Stomach (tissue), 9 donors: ENCODE results near the gene PRUNE2. TPM values are rescaled to one million over a fixed set of nuclear protein-coding genes. Genes with fewer than 3 reads are reported as not detected.
A peak's percentile ranks its signal among the peaks of the same experiment; 100 is the strongest.

Experiments
- DNase-seq, 2 donors: peaks; one replicate each; pipeline versions ENCODE4 v3.0.0 to v3.0.0-alpha.2; 2013 to 2019
- H3K27ac ChIP-seq, 5 donors: fragments of 200-600 bp in 4 of 5; sonication (generic) in 4 of 5; one replicate each; pipeline ENCODE4 v1.5.1; 2013 to 2019; ENCODE audit warnings: mild to moderate bottlenecking in 1 of 5, moderate library complexity in 1 of 5
- H3K27me3 ChIP-seq, 3 donors: fragments of 200-600 bp; sonication (generic); one replicate each; pipeline ENCODE4 v1.5.1; 2017 to 2019; ENCODE audit warnings: mixed run types in 1 of 3
- H3K36me3 ChIP-seq, 4 donors: fragments of 200-600 bp; sonication (generic); 1 replicate in 3 of 4; 2 replicates in 1 of 4; pipeline ENCODE4 v1.5.1; 2016 to 2019
- H3K4me1 ChIP-seq, 4 donors: fragments of 200-600 bp; sonication (generic); one replicate each; pipeline ENCODE4 v1.5.1; 2016 to 2019
- H3K4me3 ChIP-seq, 4 donors: fragments of 200-600 bp; sonication (generic) in 3 of 4; one replicate each; pipeline ENCODE4 v1.5.1; 2016 to 2019; ENCODE audit warnings: mild to moderate bottlenecking in 1 of 4
- H3K9me3 ChIP-seq, 4 donors: fragments of 200-600 bp; sonication (generic); one replicate each; pipeline ENCODE4 v1.5.1; 2016 to 2019
- EP300 ChIP-seq: sonication (generic); formaldehyde crosslinking; IDR thresholded peaks from one replicate; pipeline ENCODE4 v1.6.1; 2017; ENCODE audit warnings: antibody characterized with exemption
- POLR2A ChIP-seq, 4 donors: fragments of 450-650 bp; IDR thresholded peaks; one replicate each; pipeline ENCODE4 v1.6.1; 2016; ENCODE audit warnings: antibody characterized with exemption in 4 of 4, control low read depth in 2 of 4, mild to moderate bottlenecking in 1 of 4, moderate library complexity in 1 of 4
- POLR2AphosphoS5 ChIP-seq, 3 donors: sonication (generic); formaldehyde crosslinking; IDR thresholded peaks; one replicate each; pipeline ENCODE4 v1.6.1; 2016; ENCODE audit warnings: antibody characterized with exemption in 3 of 3
- WGBS, 5 donors: extraction: QIAGEN DNeasy Blood & Tissue Kit in 3 of 5; methylation state at CpG; one replicate each; pipeline versions ENCODE4 v1.1.5 to v1.1.7; 2013 to 2018; 5-methylcytosine and 5-hydroxymethylcytosine counted together
- intact Hi-C: fragments of 100-400 bp; cut with DNase I; formaldehyde crosslinking; loops from one replicate; pipeline ENCODE4 v1.15.1; 2023; ENCODE audit warnings: low total_unique reads
- polyA plus RNA-seq, 3 donors: library from polyadenylated mRNA; stranded (reverse); fragments of 200-250 nt; gene quantifications; one replicate each; pipeline ENCODE4 v1.2.3, GENCODE V29; 2013
- total RNA-seq, 5 donors: library from RNA; depleted of rRNA; stranded (reverse); fragments of >200 nt; gene quantifications; one replicate each; pipeline versions ENCODE4 v1.1.0 to v1.2.3, GENCODE V29; 2014 to 2016
- TF ChIP-seq, protein P1 (sequence below), 7 experiments: fragments of 450-650 bp in 4 of 7; fragments of 200-600 bp in 3 of 7; sonication (generic) in 3 of 7; IDR thresholded peaks; one replicate each; pipeline ENCODE4 v1.5.1; 2016 to 2019; ENCODE audit warnings: antibody characterized with exemption in 7 of 7, control low read depth in 2 of 7, mild to moderate bottlenecking in 1 of 7
- donor health status: healthy with polysubstance abuse.
- donor health status: Bipolar disorder and iron deficiency.
- donor health status: healthy.

Gene PRUNE2
- total and polyA plus RNA-seq, 8 donors = 2.6 to 311 (median 75.4) TPM

DNA sequence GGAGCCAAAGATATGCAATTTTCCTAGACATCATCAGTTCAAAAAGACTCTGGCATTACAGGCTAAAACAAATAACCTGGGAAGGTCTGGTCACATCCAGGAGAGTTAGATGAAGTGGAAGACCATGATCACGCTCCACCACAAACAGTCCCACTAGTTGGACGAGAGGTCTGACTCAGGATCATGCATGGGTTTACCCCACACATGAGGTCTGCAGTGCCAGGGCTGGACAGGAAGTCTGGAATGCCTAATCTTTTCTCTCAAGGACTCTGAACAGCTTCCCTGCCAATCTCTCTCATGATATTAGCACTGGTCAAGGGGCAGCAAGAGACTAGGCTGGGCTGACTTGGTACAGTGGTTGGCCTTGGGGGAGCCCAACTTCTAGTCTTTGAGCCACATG is 7.1 kb downstream of the PRUNE2 start:
- TF ChIP-seq POLR2AphosphoS5 (IDR thresholded peaks at IDR 0.05) = no peak
- no peak for TF ChIP-seq EP300
- TF ChIP-seq POLR2A (IDR thresholded peaks at IDR 0.05) = no peak
- DNase-seq = no peak
- Histone ChIP-seq H3K4me3 (no peak overlapping the region), H3K9me3 (no peaks in the 10 kb centered on the region), H3K36me3 (no peaks in the 10 kb centered on the region), H3K4me1 (peaks cover 0 to 13% (median 0%) of the 10 kb centered on the region in 4 donors), H3K27me3 (peaks cover 0 to 36% (median 12%) of the 10 kb centered on the region in 3 donors), H3K27ac (peak overlapping the region in 3 of 5 donors; percentile 59 to 88 (median 60))
- intact Hi-C loops = no loop called here
- WGBS, 5 donors = 15 to 79% (median 59%) methylated on average over 2 of the region's 2 CpGs

DNA sequence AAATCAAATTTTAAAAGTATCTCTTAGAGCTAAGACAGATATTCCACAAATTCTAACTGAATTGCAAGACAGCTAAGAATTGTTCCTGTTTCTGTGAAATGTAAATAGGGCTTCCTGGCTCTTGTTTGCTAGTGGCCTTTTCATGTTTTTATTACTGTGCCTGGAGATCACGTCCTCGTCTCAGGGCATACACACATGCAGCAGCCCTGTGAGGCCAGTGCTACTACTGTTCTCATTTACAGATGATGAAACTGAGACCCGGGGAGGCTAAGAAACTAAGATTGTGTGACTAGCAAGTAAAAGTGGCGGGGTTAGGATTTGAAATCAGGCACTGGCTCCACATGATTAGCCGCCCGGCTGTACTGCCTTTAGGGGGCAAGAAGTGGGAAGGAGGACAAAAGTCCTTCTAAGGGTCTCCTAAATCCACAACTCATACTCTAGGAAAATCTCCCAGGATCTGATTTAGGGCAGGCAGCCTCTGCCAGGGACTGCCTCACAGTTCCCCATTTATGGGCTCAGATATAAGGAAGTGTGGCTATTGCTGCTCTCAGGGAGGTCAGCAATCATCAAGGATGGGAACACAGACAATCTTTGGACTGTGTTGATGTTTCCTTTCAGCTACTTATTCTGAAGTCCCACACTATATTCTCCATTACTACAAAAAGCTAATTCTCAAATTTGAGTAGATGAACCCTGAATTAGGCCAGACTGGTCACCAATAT is 7.9 kb downstream of the PRUNE2 start:
- no peaks in the 10 kb centered on the region for H3K9me3 ChIP-seq
- WGBS, 5 donors = 44 to 62% (median 57%) methylated on average over 6 of the region's 6 CpGs
- H3K4me3 ChIP-seq = no peak overlapping the region
- peaks cover 0 to 13% (median 0%) of the 10 kb centered on the region in 4 donors for H3K4me1 ChIP-seq
- peaks cover 0 to 31% (median 12%) of the 10 kb centered on the region in 3 donors for H3K27me3 ChIP-seq
- peak overlapping the region in 4 of 5 donors; percentile 17 to 88 (median 60) for H3K27ac ChIP-seq
- H3K36me3 ChIP-seq = no peaks in the 10 kb centered on the region
- DNase-seq = no peak
- TF ChIP-seq POLR2AphosphoS5 (IDR thresholded peaks at IDR 0.05) = no peak
- TF ChIP-seq POLR2A (IDR thresholded peaks at IDR 0.05) = no peak
- TF ChIP-seq, protein P1, sequence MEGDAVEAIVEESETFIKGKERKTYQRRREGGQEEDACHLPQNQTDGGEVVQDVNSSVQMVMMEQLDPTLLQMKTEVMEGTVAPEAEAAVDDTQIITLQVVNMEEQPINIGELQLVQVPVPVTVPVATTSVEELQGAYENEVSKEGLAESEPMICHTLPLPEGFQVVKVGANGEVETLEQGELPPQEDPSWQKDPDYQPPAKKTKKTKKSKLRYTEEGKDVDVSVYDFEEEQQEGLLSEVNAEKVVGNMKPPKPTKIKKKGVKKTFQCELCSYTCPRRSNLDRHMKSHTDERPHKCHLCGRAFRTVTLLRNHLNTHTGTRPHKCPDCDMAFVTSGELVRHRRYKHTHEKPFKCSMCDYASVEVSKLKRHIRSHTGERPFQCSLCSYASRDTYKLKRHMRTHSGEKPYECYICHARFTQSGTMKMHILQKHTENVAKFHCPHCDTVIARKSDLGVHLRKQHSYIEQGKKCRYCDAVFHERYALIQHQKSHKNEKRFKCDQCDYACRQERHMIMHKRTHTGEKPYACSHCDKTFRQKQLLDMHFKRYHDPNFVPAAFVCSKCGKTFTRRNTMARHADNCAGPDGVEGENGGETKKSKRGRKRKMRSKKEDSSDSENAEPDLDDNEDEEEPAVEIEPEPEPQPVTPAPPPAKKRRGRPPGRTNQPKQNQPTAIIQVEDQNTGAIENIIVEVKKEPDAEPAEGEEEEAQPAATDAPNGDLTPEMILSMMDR (IDR thresholded peaks at IDR 0.05) = no peak
- TF ChIP-seq EP300 = no peak
- intact Hi-C loops = no loop called here

DNA sequence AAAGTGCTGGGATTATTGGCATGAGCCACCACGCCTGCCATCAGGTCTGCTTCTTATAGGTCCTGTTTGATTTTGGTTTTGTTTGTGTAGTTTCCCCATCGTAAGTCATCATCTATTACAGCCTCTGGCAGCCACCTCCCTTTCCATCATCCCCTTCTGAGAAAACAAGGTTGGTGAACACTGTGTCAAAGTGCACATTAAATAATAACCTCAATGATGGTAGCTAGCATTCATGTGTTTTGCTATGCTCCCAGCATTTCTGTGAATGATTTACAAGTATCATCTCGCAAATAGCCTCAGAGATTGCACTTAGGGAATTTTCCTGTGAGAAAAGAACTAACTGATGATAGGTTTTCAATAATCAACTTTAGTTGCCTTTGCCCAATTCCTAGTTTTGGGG is 9.9 kb downstream of the PRUNE2 start:
- Histone ChIP-seq H3K4me1 (peaks cover 0 to 13% (median 0%) of the 10 kb centered on the region in 4 donors), H3K4me3 (no peak overlapping the region), H3K27me3 (peaks cover 0 to 20% (median 5%) of the 10 kb centered on the region in 3 donors), H3K27ac (peak overlapping the region in 3 of 5 donors; percentile 70 to 88 (median 75)), H3K36me3 (no peaks in the 10 kb centered on the region), H3K9me3 (no peaks in the 10 kb centered on the region)
- DNase-seq = no peak
- 65 to 77% (median 68%) methylated on average over 3 of the region's 3 CpGs for WGBS, 5 donors
- intact Hi-C loops = no loop called here
- no peak for TF ChIP-seq POLR2AphosphoS5 (IDR thresholded peaks at IDR 0.05)
- TF ChIP-seq, protein P1 (IDR thresholded peaks at IDR 0.05) = no peak
- no peak for TF ChIP-seq POLR2A (IDR thresholded peaks at IDR 0.05)
- no peak for TF ChIP-seq EP300

DNA sequence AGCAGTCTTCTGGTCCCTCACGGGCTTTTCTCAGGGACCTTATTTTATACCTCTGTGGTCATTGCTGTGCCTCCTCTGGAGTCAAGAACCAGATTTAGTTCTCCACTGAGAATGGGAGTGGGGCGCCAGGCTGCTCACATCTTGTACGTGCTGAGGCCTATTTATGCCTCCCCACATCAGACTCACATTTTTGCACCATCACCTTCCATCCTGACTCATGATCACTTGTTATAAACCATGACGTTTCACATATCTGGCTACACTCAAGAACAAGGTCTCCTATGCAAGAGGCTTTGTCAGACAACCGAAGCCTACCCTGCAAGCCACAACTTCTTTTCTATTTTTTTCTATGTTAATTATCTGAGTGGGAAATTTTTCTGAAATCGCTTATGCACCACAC is 10.7 kb downstream of the PRUNE2 start:
- TF ChIP-seq, protein P1 (IDR thresholded peaks at IDR 0.05) = no peak
- TF ChIP-seq POLR2A (IDR thresholded peaks at IDR 0.05) (no peak), POLR2AphosphoS5 (IDR thresholded peaks at IDR 0.05) (peak in 2 of 3 donors; percentile 87 to 88), EP300 (peak; percentile 80)
- WGBS, 5 donors = 51 to 86% (median 81%) methylated on average over 6 of the region's 6 CpGs
- intact Hi-C loops = no loop called here
- Histone ChIP-seq H3K27me3 (peaks cover 0 to 20% (median 5%) of the 10 kb centered on the region in 3 donors), H3K4me1 (peaks cover 0 to 13% (median 0%) of the 10 kb centered on the region in 4 donors), H3K27ac (peak overlapping the region in 4 of 5 donors; percentile 32 to 88 (median 72)), H3K36me3 (no peaks in the 10 kb centered on the region), H3K9me3 (no peaks in the 10 kb centered on the region), H3K4me3 (no peak overlapping the region)
- DNase-seq = no peak
